ENCODE results near the gene MDH2.

The MDH2 gene

DNA sequence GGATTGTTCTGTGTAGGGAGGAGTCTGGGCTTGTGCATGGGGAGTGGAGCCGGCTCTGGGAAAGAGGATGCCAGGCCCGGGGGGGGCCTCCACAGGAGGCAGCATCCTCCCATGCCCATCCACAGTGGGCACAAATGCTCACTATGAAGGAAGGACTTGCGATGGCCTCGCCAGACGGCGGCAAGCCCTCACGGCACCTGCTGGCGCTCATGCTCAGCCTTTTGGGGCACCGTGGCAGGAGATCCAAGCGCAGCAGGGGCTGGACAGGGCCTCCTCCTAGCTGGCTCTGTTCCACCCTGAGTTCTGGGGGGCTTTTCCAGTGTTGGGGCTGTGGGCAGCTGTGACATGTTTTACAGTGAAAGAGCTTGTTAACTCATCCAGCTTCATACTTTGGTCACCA is 15.2 kb downstream of the MDH2 start:
- TF ChIP-seq, protein P1, sequence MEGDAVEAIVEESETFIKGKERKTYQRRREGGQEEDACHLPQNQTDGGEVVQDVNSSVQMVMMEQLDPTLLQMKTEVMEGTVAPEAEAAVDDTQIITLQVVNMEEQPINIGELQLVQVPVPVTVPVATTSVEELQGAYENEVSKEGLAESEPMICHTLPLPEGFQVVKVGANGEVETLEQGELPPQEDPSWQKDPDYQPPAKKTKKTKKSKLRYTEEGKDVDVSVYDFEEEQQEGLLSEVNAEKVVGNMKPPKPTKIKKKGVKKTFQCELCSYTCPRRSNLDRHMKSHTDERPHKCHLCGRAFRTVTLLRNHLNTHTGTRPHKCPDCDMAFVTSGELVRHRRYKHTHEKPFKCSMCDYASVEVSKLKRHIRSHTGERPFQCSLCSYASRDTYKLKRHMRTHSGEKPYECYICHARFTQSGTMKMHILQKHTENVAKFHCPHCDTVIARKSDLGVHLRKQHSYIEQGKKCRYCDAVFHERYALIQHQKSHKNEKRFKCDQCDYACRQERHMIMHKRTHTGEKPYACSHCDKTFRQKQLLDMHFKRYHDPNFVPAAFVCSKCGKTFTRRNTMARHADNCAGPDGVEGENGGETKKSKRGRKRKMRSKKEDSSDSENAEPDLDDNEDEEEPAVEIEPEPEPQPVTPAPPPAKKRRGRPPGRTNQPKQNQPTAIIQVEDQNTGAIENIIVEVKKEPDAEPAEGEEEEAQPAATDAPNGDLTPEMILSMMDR (IDR thresholded peaks at IDR 0.05): no peak

DNA sequence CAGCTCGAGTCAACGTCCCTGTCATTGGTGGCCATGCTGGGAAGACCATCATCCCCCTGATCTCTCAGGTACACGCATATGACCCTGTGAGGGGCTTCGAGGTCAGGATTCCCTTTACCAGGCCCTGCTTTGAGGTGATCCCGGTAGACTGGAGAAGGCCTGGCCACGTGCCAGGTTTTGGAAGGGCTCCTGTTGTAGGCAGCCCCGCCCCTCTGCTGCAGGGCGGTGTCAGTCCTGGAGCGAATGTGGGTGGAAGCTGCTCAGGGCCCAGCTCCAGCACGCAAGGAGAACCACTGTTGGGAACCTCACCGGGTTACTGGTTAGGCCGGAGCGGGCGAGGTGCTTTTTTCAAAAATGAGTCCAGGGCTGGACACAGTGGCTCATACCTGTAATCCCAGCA is 15.6 kb downstream of the MDH2 start:
- TF ChIP-seq, protein P1 (IDR thresholded peaks at IDR 0.05): no peak

DNA sequence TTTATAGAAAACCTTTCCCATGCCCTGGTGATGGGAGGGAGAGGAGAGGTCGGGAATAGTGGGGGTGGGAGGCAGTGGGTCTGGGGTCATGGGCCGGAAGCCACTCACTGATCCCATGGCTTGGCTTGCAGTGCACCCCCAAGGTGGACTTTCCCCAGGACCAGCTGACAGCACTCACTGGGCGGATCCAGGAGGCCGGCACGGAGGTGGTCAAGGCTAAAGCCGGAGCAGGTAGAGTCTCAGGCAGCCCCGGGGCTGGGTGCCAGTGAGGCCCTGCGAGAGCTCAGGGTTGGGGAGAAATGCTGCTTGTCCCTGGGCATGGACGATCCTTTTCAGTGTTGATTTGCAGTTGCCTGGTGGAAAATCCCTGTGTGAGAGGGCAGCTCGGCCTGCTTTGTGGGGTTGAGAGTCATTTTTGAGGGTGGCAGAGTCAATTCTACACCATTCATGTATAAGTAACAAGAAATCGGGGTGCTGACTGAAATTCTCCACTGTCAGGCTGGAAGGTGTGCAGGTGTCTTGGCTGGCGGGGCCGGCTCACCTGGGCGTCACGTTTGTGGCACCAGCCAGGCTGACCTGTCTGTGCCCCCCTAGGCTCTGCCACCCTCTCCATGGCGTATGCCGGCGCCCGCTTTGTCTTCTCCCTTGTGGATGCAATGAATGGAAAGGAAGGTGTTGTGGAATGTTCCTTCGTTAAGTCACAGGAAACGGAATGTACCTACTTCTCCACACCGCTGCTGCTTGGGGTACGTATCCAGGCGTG is 16.5 kb downstream of the MDH2 start:
- TF ChIP-seq, protein P1 (IDR thresholded peaks at IDR 0.05): no peak

DNA sequence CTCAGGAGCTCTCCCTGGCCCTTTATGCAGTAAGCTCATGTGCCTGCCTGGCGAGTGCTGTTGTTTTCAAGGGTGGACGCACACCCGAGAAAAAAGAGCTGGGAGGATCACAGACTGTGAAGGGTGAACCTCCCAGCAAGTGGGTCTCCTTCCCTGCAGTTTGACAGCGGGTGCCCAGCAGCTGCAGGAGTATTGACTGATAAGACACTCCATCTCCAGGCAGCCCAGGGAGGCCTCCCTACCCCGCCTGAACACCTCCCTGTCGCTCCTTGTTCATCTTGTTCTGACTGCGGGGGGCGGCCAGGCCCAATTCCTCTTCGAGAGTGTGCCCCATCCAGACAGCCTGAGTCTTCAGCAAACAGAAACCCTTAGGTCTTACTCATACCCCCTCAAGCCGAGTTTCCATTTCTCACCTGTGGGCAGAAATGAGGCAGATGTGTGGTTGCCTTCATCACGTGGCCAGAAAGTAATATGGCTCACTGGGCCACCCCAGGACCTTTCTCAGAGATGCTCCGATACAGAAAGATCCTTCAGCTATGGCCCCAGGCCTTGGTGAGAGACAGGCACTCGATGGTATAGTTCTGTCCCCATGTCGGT is 17.2 kb downstream of the MDH2 start:
- TF ChIP-seq, protein P1 (IDR thresholded peaks at IDR 0.05): no peak

DNA sequence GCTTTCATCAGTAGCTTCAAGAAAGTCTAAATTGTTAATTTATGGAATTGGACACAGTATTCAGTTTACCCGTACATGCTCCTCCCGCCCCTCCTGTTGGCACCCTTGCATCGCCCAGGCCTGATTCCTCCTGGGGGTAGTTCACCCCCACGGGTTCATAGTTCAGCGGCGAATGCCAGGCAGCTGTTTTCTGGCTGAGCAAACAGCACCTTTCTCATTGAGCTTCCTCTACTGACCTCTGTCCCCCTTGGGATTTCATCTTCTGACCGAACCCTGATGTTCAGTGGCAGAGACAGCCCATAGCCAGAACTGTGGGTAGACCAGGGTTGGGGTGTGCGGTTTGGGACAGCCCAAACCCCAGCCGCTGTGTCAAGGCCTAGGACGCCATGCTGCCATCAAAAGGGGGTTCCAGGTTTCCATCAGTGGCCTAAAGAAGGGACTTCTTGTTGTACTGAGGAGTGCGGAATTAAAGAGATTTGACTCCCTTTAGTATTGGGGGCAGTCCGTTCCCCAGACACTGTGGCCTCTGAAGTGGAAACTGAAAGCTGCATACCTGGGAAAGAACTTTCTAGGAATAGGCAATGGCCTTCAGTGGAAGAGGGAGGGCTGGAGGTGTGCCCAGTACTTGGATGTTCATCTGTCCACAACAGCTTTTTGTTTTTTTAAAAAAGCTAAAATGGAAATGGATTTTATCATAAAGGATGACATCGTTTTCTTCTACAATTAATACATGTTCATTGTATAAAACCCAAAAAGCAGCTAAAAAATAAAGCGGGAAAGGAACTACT is 19.0 kb downstream of the MDH2 start:
- TF ChIP-seq, protein P1 (IDR thresholded peaks at IDR 0.05): no peak

DNA sequence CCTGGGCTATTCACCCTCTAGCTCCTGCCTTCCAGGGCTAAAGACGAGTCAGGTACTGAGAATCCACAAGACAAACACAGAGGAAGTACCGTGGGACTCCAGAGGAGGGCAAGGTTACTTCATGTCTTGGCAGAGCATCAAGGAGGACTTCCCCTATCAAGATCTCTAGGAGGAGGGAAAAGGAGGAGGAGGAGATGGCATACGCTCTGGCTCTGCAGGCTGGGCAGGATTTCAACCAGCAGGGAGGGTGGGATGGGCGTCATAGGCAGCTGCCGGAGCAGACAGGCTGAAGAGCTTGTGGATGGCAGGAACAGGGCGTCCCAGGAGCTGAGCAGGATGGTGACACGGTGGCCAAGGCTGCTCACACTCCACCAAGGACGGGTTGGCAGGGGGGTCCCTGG is 21.3 kb downstream of the MDH2 start:
- TF ChIP-seq, protein P1 (IDR thresholded peaks at IDR 0.05): peak; percentile 36; the same call in 1 of the 2 replicates

DNA sequence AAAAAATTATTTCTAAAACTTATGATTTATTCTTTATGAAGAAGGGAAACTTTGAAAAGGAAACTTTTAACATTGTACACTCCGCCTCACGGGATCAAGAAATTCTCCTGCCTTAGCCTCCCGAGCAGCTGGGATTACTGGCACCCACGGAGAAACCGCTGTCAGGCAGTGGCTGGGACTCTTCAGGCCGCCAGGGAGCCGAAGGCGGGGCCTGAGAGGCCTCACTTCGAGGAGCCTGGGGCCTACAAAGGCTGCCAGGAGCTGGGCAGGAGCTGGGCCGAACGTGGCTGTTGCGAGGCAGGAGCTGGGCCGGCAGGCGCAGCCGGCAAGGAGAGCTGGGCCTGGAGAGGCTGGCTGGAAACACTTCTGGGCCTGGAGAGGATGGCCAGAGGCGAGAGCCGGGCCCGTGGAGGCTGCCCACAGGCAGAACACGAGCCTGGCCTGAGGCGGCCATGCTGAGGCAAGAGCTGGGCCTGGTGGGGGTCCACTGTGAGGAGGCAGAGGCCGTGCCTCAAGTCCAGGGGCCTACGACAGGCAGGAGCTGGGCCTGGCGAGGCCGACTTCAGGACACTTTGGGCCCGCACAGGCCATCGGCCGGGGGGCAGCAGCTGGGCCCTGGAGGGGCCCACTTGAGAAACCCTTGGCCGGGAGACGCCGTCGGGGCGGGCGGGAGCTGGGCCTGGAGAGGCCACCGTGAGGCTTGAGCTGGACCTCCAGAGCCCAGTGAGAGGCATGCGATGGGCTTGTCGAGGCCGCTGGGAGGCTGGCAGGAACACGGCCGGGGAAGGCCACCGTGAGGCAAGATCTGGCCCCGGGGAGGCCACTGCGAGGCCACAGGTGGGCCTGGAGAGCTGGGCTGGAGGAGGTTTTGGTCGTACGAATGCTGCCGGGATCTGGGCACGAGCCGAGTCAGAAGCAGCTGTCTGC is 23.7 kb downstream of the MDH2 start:
- TF ChIP-seq, protein P1 (IDR thresholded peaks at IDR 0.05): no peak

All from LNCAP (cell line).